HuH-7.5 (cell line): ENCODE measurements around the gene ODAD3.
"Not testable (repeated sequence)": the region's sequence is repeated elsewhere in the genome, so short reads cannot be mapped to it uniquely, and the experiment has no call there.

Experiments
- DNase-seq: peaks from one replicate; pipeline ENCODE4 v3.0.0; 2011; ENCODE audit warnings: low spot score

ODAD3 gene

DNA sequence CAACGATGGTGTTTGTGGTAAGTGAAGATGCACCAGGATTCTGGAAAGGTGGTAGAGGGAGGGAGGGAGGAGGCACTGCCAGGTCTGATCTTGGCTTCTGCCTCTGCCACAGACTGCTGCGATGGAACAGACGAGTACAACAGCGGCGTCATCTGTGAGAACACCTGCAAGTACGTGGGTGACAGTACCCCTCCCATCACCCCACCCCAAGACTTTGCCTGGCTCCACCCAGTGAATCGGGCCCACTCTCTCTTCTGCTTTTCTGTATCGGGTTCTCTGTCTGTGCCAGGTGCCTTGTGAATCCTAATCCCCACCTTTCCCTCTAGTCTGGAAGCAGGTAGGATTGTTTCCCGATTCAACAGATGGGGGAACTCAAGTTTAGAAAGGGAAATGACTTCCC, 3.0 kb upstream of the ODAD3 start:
- DNase-seq = no peak

DNA sequence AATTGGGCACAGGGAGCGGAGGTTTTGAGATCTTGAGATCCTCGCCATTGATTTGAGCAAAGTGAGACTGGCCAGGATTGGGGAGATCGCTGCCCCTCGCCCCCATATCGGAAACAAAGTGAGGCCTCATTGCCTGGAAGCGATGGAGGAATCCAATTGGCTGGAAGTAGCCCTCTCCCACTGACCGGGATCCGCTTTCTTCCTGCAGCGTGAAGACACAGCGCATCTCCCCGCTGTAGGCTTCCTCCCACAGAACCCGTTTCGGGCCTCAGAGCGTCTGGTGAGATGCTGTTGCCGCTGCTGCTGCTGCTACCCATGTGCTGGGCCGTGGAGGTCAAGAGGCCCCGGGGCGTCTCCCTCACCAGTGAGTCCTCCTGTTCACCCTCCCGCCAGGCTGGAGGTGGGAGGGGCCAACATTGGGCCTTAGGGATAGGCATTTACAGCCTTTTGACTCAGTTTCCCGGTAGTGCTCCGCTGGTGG, 952 bp upstream of the ODAD3 start:
- no peak for DNase-seq

DNA sequence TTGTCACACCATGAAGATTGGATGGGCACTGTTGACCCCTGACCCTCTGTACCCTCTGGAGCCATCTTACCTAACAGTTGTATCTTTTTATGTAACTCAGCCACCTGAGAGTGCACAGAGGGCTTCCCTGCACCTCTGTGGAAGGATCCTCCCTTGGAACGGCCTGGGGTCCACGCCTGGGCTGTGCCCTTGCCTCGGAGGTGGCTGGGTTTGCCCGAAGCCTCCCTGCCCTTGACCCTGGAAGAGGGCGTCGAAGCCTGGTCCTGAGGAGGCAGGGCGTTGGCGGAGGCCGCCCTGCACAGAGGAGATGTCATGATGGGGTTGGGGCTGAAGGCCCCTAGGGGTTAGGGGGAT, 241 bp downstream of the ODAD3 start:
- DNase-seq = no peak

DNA sequence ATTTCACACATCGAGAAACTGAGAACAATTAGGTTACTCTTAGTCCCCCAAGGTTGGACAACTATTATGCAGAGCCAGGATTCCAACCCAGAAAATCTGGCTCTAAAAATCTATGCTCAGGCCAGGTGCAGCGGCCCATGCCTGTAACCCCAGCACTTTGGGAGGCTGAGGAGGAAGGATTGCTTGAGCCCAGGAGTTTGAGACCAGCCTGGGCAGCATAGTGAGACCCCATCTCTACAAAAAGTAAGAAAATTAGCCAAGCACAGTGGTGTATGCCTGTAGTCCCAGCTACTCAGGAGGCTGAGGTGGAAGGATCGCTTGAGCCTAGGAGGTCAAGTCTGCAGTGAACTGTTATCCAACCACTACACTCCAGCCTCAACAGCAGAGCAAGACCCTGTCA, 1.4 kb downstream of the ODAD3 start:
- not testable (repeated sequence) for DNase-seq

DNA sequence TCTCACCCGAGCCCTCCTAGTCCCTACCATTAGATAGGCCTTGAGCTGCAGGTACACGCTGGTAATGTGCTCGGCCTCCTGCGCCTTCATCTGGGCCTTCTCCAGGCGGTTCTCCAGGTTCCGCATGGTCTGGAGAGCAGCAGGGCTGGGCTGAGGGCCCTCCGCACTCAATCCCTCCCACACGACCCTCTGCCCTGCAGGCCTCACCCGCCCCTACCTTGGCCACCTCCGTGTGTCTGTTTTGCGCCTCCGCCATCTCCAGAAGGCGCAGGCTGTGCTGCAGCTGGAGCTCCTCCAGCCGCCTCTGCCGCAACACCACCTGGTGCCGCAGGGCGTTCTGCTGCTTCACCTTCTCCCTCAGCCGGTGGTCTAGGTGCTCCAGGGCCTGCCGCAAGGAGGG, 8.3 kb downstream of the ODAD3 start:
- DNase-seq = no peak

DNA sequence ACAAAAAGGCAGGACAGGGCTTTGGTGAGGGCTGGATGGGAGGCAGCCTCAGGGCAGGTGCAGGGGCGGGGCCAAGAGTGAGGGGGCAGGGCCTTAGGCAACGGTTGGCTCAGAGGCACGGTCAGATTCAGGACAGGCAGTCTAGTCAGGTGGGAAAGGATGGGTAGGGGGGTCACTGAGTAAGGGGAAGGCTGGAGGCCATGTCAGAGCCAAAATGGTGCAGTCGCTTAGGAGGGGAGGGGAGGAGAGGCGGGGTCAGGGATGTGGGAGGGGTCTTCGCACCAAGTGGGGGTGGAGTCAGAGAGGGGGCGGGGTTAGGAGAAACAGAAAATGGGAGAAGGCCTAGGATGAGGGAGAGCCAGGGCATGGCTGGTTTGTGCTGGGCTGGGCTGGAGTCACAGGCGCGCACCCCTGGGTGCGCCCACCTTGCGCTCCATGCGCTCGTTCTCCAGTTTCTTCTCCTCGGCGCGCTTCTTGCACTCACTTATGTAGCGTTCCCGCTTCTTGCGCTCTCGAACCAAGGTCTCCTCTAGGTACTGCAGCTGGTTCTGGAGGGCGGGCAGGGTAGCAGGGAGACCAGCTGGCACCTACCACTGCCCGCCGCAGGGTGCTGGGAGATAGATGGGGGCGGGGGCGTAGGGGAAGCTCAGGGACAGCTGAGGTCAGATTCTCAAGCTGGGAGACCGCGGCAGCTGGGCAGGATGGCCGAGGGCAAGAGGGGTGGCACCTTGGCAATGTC, 9.0 kb downstream of the ODAD3 start:
- no peak for DNase-seq

DNA sequence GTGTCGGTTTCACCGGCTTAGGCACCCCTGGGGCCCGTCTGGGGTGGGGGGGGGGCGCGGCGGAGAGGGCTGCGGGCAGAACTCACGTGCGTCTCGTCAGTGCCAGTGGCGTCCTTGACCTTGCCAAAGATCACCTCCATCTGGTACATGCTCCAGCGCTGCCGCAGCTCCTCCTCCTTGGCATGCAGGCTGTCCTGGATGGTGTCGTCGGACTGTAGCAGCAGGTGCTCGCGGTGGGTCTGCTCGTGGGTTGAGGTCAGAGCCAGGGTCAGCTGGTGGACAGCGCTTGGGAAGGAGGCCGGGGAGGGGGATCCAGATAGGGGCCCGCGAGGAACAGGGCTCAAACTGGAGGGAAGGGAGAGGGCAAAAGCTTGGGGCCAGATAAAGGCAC, 11.1 kb downstream of the ODAD3 start:
- no peak for DNase-seq

DNA sequence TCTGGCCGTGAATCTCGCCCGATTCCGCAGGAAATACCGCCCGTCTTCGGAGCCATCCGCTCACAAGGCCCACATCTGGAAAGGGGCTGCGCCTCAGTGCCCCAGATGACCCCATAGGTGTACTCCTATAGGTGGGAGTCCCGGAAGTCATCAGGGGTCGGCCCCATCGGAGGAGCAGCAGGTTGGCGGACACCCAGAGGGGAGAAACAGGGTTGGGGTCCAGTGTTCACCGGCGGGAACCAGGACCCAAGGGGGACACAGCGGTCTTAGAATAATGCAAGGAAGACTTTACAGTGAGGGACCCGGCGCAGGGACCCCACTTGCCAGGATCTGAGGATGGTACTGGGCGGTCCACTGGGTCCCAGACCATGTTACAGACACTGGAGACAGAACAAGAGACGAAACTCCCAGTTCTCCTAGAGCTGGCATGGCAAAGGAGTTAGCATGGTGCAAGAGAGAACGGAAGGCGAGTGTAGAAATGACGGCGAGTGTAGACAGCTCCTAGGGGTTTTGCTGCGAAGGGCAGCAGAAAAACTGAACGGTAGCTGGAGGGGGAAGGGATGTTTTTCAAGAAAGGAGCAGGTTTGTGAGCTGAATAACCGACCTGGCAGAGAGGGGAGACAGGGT, 11.6 kb downstream of the ODAD3 start:
- no peak for DNase-seq

DNA sequence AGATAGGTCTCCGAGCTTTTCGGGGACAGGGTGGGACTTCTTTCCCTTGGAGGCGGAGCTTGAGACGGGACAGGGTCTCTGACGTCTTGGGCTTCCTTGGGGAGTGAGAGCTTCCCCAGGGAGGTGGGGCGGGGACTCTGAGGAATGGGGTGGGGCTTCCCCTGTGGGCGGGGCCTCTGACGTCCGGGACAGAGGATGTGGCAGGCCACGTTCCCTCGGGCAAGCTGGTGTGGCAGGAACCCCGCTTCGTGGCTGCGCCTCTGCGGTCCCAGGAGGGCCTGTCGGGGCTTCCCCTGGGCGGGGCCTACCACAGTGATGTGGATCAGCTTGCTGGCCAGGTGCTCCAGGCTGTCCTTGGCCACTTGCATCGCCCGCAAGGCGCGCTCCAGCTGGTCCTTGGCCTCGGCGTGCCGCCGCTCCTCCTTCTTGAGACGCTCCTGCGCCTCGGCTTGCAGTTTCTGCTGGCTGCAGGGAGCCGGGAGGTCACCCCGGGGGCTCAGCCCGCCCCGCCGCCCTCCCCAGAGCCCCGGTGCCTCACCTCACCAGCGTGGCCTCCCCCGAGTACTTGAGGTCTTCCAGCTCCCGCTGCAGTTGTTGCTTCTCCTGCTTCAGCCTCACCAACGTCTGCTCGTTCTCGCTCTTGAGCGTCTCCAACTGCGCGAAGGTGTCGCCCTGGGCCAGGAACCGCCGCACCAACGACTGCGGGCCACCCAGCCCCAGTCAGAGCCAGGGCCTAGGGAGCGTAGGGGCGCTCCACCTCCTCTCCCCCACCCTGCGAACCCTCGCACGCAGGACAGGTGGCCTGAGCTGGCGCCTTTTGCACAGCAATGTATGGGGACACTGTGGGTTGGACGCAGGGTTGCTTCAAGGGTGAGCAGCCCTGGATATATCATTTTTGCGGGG, 12.5 kb downstream of the ODAD3 start:
- no peak for DNase-seq

DNA sequence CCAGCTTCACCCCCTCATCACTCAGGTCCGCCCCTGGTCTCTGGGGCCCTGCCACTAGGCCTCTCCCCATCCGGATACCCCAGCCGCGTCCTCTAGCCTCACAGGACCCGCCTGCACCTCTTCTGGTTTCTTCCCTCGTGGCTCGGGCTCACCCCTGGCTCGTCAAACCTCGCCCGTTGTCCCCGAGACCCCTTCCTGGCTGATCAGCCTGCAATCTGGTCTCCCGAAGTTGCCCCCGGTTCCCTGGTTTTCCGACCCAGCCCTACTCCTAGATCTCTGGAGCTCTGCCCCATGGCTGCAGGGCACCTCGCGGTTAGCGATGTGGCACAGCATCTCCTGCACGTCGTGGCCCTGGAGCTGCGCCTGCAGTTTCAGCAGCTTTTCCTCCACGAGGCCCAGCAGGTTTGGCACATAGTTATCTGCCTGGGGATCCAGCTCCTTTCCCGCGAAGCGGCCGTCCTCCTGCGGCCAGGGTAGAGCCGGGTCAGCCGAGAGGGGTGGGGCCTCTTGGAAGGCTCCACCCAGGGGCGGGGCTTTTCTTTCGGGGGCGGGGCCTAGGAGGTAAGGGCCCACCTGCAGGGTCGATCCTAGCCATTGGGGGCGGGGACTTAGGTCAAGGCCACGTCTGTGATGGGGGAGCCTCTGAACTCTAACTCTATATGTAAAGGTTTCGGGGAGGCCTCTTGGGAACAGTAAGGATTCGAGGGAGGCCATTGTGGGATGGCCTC, 13.4 kb downstream of the ODAD3 start:
- DNase-seq = peak; percentile 72

DNA sequence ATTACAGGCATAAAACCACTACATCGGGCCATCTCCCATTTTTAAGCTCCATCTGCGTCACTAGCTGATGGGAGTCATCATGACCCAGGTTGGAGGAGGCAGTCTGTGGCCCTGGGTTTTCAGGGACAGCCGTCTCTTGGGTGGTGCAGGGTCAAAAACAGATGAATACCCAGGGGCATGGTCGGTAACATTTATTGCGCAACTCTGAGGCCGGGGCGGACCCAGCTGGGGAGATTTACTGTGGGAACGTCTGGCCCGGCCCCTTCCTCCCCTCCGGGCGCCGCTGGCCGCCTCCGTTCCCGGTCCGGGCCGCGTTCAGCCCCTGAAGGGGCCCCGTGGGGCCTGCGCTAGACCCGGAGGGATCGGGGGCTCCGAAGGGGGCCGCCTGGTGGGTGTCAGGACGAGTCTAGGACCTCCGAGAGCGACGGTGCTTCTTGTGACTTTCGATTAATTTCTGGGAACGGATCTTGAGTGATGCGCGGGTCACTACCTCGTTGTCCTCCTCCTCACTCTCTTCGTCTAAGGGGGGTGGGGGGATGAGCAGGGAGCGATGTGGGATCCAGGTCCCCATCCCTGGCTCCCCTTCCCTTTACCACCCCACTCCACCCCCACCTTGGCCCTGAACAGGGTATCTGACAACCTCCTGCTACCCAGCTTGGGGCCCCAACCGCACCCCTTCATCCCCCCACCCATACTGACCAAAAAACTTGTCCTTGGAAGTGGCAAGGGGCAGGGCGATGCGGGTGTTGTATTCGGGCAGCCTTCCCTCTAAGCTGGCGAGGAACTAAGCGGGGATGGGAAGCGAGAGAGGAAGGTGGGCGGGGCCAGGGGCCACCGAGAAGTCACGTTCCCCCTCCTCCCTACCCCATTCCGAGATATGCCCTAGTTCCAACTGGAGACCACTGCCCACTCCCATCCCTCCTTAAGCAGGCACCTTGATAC, 14.2 kb downstream of the ODAD3 start:
- DNase-seq = peak; percentile 70

DNA sequence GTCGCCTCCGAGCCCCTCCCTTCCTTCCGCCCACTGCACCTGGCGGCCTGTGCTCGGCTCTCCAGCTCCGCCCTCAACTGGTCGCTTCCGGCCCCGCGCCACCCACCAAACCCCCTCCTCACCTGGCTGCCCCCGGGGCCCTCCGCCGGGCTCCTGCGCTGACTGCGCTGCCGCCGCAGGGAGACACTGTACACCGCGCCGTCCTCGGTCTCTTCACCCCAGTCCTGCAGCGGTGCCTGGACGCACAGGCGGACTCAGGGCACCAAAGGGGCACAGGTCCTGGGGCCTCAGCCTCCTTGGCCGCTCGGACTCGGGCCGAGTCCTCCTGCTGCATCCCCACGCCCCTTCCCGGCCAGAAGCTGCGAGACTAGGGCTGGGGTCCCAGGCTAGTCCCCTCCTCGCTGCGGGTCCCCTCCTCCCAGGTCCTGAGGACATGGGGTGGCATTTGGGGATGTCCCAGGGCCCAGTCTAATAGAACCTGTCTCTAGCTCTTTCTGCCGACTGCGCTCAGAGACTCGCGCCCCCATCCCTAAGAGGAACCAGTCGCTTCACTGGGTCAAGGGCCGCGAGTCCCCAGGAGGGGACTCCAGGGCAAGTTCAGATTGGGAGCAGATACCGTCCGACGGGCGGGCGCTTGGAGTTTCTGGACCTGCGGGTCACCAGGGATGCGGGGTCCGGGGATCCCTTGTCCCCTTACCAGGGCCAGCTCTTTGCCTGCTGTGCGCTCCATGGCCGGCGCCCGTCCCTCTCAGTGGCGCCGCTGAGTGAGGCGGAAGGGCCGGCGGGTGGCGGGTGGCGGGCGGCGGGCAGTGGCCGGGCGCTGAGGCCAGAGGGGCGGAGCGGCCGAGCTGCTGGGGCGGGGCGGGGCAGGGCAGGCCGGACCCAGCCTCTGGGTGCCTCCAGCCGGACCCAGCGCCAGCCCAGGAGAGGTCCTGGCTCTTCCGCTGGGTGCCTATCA, 16.1 kb downstream of the ODAD3 start, which contains the start of gene RGL3:
Gene RGL3 (minus strand): TSS at position 766 of the 958 bp plus-strand sequence. CDS start 36 bp downstream, at position 730.
- DNase-seq = peak; percentile 77

DNA sequence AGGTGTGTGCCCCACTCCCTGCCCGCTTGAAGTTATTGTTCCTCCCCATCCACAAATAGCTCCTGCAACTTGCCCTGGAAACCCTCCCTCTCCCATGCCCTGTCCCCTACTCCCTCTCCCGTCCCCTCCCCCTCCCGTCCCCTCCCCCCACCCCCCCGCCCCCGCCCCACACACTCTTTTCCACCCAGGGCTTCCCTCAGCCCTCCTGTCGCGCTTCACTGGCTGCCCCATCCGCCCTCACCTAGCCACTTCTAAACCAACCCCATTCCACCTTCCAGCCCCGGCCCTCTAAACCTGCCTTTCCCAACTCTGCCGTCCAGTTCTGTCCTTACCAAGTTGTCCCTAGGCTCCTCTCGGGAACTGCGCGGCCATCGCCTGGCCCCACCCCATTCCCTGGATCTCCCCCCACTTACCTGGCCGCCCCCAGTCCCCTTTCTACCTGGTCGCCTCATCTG, 16.8 kb downstream of the ODAD3 start:
- no peak for DNase-seq

DNA sequence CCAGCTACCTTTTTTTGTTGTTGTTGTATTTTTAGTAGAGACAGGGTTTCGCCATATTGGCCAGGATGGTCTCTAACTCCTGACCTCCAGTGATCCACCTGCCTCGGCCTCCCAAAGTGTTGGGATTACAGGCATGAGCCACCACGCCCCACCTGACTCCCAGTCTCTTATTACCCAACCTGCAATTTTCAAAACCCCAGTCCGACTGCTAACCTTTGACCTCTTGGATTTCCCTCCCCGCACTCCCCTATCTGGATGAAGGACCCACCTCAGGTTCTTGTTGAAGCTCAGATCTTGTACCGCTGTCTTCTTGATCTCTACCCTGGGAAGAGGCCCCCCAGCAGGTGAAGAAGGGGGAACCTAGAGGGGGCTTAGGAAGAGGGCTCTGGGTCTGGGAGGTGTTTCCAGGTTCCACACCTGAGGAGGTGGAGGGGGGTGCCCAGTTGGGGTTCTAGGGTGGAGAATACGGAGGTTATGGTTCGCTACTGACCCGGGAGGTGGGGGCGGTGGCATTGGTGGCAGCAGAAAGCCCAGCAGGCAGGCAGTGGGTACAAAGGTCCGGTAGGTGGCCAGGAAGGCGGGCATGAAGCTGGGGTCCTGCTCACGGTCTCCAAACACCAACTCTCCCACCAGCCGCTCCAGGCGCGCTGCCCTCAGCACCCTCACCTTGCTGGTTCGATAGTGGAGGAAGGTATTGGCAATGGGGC, 18.4 kb downstream of the ODAD3 start:
- no peak for DNase-seq

DNA sequence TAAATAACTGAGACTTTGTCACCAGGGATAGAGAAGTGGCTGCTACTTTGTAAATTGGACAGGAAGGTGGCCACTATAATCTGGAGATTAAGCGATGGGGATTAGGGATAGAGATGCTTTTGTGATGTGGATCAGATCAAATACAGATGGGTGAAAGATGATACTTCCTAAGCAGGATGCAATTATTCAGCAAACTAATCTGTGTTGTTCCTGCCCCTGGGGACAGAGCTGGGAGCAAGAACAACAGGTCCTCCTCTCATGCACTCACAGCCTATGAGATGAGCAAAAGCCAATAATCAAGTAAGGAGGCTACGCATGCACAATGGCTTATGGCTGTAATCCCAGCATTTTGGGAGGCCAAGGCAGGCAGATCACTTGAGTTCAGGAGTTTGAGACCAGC, 20.4 kb downstream of the ODAD3 start:
- DNase-seq = no peak

DNA sequence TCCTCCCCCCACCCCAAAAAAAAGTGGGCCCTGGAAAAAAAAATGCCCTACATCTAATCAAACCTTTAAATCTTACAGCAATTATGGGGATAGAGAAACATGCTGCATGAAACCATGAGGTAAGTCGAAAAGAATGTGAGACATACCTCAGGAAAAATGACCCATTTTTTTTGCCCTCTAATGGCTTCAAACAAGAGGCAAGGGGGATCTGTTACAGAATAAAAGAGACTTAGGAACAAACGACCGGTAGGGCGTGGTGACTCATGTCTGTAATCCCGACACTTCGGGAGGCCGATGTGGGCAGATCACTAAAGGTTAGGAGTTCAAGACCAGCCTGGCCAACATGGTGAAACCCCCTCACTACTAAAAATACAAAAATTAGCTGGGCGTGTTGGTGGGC, 24.2 kb downstream of the ODAD3 start:
- DNase-seq = no peak

DNA sequence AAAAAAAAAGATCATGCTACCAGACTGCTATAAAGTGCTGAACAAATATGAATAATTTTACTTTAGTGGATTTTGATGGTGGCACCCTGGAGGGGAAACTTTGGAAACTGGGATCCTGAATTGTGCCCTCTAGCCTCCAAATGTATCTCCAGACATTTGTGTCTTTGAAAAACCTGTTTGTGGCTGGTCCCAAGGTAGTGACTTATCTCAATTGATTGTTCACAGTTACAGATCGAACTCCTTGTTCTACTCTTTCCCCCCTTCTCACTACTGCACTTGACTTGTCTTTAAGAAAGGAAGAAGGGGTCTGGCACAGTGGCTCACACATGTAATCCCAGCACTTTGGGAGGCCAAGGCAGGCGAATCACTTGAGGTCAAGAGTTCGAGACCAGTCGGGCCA, 26.3 kb downstream of the ODAD3 start:
- no peak for DNase-seq

DNA sequence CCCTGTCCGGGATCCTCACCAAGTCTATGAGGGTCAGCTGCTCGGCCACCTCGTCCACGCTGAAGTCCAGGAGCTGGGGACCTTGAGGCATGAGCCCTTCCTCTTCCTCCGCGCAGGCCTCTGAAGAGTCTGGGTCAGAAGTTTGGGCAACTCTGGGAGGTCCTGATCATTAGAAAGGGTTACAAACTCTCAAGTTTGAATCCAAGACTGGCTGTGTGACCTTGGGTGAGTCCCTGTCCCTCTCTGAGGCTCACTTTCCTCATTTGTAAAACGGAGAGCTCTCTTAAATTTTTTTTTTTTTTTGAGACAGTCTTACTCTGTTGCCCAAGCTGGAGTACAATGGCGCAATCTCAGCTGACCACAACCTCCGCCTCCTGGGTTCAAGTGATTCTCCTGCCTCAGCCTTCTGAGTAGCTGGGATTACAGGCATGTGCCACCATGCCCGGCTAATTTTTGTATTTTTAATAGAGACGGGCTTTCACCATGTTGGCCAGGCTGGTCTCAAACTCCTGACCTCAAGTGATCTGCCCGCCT, 28.2 kb downstream of the ODAD3 start:
- DNase-seq = not testable (repeated sequence)
